Astrocyte of the spinal cord (primary cell): ENCODE data around the gene C2orf68.

Experiments
- DNase-seq: peaks from one replicate; pipeline ENCODE4 v3.0.0; 2011; ENCODE audit warnings: low read depth, low spot score
- H3K4me3 ChIP-seq: 2 replicates; pipeline ENCODE4 v1.5.1; 2011; ENCODE audit warnings: low read depth, mild to moderate bottlenecking, low read length, moderate library complexity
- in situ Hi-C: cut with HindIII; loops from 2 replicates; pipeline ENCODE4 v1.10.0; 2017; ENCODE audit warnings: low sequenced_read_pairs
- TF ChIP-seq, protein P1 (sequence below): IDR thresholded peaks from 2 replicates; pipeline ENCODE4 v1.5.1; 2012; ENCODE audit warnings: low read depth, mild to moderate bottlenecking, low read length, inconsistent platforms

The C2orf68 gene

DNA sequence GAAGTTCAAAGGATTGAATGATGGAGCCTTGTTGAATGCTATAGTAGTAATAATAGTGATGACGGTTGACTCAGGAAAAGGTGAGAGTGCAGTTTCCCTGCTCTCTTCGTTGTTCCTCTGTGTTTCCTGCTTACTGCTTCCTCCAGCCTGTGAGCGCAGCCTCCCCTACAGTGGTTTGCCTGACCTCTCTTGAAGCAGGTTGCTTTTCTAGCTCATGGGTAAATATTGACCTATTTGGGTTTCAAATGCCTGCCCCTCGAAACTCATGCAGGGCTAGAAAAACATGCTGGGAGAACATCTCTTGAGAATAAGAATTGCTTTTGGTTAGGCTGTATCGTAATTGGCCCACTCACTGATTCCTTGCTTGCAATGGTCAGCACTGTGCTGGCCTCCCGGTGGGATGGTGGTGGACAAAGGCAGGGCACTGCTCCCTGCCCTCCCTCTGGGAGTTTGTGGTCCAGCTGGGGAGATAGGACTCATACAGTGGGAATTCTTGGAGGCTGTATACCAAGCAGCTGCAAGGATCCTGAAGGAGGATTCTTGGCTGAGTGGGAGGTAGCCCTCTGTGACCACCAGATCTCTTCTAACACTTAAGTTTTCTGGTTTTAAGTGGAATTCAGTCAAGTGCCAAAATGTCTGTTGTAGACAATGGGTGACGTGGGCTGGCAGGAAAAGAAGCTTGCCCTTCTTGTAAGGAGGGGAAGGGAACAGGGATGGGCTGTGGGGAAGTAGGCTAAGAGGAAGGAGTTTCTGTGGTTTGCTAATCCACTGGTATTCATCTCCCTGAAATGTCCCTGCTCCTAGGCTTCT lies 21.7 kb downstream of the C2orf68 start:
- no peak overlapping the region for H3K4me3 ChIP-seq
- DNase-seq, result peak; percentile 98
- in situ Hi-C loops, result no loop called here
- TF ChIP-seq, protein P1, sequence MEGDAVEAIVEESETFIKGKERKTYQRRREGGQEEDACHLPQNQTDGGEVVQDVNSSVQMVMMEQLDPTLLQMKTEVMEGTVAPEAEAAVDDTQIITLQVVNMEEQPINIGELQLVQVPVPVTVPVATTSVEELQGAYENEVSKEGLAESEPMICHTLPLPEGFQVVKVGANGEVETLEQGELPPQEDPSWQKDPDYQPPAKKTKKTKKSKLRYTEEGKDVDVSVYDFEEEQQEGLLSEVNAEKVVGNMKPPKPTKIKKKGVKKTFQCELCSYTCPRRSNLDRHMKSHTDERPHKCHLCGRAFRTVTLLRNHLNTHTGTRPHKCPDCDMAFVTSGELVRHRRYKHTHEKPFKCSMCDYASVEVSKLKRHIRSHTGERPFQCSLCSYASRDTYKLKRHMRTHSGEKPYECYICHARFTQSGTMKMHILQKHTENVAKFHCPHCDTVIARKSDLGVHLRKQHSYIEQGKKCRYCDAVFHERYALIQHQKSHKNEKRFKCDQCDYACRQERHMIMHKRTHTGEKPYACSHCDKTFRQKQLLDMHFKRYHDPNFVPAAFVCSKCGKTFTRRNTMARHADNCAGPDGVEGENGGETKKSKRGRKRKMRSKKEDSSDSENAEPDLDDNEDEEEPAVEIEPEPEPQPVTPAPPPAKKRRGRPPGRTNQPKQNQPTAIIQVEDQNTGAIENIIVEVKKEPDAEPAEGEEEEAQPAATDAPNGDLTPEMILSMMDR, result no peak

GRCh38 chr2:85589181-85589580 lies 22.7 kb downstream of the C2orf68 start:
- in situ Hi-C loops, result no loop called here
- DNase-seq, result no peak
- TF ChIP-seq, protein P1, result no peak
- no peak overlapping the region for H3K4me3 ChIP-seq

DNA sequence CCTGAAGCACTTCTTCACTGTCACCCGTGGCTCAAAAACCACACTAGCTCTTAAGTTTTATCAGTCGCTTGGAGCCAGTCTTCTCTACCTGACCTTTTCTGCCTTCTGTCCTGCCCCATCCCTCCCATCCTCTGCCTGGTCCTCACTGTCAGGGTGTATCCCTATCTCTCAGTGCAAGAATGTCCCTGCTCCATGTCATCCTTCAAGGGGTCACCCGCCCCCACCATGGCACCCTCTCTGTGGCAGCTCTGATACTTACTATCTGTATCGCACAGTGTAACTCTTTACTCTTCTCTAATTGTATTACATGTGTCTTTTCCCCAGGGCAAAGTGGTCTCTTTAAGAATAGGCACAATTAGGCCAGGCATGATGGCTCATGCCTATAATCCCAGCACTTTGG lies 23.2 kb downstream of the C2orf68 start:
- H3K4me3 ChIP-seq, result no peak overlapping the region
- in situ Hi-C loops, result no loop called here
- no peak for DNase-seq
- TF ChIP-seq, protein P1, result no peak

DNA sequence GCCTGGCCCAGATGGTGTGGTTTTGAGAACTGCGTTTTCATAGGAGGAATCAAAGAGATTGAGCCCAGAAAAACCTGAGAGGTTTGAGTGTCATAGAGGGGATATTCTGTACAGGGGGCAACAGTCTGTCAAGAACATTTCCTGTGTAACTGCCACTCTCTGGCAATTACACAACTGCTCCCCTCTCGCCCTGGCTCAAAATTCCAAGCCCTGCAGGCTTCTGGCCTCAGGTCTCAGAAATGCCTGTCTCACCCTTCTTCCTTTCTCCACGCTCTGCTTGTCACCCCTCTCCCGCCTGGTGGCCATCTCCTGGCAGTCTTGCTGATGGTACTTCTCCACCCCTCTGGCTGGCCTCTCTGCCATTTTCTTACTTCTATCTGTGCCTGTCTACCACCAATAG lies 23.6 kb downstream of the C2orf68 start:
- DNase-seq, result no peak
- TF ChIP-seq, protein P1, result no peak
- in situ Hi-C loops, result no loop called here
- no peak overlapping the region for H3K4me3 ChIP-seq

- DNase-seq, result peak; percentile 58
- TF ChIP-seq, protein P1, result no peak
- in situ Hi-C loops, result no loop called here
- H3K4me3 ChIP-seq, result no peak overlapping the region
These were observed 26.1 kb downstream of the C2orf68 start for GRCh38 chr2:85585781-85586105.

DNA sequence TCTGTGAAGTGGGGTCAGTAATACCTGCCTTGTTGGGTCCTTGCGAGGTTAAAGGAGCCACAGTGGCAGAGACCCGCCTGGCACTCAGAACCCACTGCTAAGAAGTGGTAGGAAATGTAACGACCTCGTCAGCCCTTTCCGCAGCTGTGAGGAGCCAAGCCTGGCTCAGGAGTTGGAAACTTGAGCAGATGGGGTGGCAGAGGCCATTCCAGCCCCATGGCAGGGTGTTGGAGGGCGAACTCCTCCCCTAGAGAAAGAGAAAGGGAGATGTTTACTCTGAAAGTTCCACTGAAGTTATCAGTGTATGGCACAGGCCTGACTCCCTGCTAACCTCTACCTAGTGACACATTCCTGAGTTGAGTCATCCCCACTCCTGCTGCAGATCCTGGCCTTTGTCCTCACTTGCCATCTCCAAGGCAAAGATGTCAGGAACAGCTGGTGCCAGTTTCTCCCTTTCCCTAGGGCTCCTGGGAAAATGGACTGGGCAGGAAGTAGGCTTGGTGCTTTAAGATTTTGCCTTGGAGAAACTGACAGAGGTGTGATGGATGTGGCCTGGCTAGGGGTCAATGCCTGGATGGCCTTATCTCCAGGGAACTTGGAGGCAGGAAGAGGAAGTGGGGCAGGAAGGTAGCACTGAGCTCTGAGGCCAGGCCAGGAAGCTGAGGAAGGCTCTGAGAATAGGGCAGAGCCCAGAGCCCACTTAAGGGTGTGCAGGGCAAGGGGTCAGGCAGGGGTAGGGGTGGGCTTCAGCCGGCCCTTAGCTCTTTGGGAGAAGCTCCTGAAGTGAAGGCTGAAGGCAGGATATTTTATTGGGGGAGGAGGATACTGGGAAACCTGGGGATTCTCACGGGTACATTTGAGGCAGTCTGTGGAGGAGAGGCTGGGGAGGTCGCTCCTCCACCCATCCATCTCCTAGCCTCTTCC lies 26.7 kb downstream of the C2orf68 start:
- H3K4me3 ChIP-seq, result peak overlapping the region; percentile 51
- in situ Hi-C loops, result no loop called here
- peak; percentile 27 for DNase-seq
- TF ChIP-seq, protein P1, result no peak
